ENCODE results near the gene CD68. TPM values are rescaled to one million over a fixed set of nuclear protein-coding genes. Genes with fewer than 3 reads are reported as not detected.

The CD68 gene
- total RNA-seq, 1 experiment from 2014 or later: 30.2 TPM

GRCh38 chr17:7552621-7553051 lies 26.8 kb upstream of the CD68 start:
- H4K20me1 ChIP-seq (ENCODE audit: low read length): no peaks in the 10 kb centered on the region
- H3K36me3 ChIP-seq (ENCODE audit: low read depth, low read length): no peaks in the 10 kb centered on the region
- CTCF ChIA-PET: no interaction called here
- no peak overlapping the region for H3K4me3 ChIP-seq (ENCODE audit: low read length)
- H3F3A ChIP-seq (ENCODE audit: low read length, unreplicated experiment): no peaks in the 10 kb centered on the region
- H2AFZ ChIP-seq (ENCODE audit: low read length): no peak overlapping the region
- no peak overlapping the region for H3K9ac ChIP-seq (ENCODE audit: low read length)
- peaks cover 9% of the 10 kb centered on the region; the same call in 1 of the 2 replicates for H3K4me1 ChIP-seq (ENCODE audit: insufficient read depth, low read length)
- intact Hi-C loops (cut with micrococcal nuclease): no loop called here
- POLR2A ChIA-PET (ENCODE audit: unreplicated experiment): no interaction called here
- H3K9me2 ChIP-seq (replicated peaks; ENCODE audit: low read length): no peaks in the 10 kb centered on the region
- TF ChIP-seq EZH2phosphoT487 (IDR thresholded peaks at IDR 0.05; ENCODE audit: borderline replicate concordance, low read length) (no peak), CTCF (conservative IDR thresholded peaks at IDR 0.05; ENCODE audit: low read depth, low read length) (no peak), EZH2 (IDR thresholded peaks at IDR 0.05; ENCODE audit: low read length, unreplicated experiment) (no peak)
- no peak overlapping the region for H3K4me2 ChIP-seq (ENCODE audit: low read length)
- no peaks in the 10 kb centered on the region for H3K27me3 ChIP-seq (ENCODE audit: low read length)
- H3K79me2 ChIP-seq (ENCODE audit: low read length): no peaks in the 10 kb centered on the region
- H3K27ac ChIP-seq (ENCODE audit: low read length): no peak overlapping the region
- no TSS peak for BruUV-seq (replicated peaks)
- no peaks in the 10 kb centered on the region for H3K9me3 ChIP-seq (ENCODE audit: low read length)
- DNase-seq (no peak), ATAC-seq (no peak)

- ATAC-seq (no peak), DNase-seq (no peak)
- H3K27ac ChIP-seq (ENCODE audit: low read length): no peak overlapping the region
- ChIA-PET POLR2A (ENCODE audit: unreplicated experiment) (no interaction called here), CTCF (no interaction called here)
- no peaks in the 10 kb centered on the region for H3K27me3 ChIP-seq (ENCODE audit: low read length)
- H3K9ac ChIP-seq (ENCODE audit: low read length): no peak overlapping the region
- no peaks in the 10 kb centered on the region for H3F3A ChIP-seq (ENCODE audit: low read length, unreplicated experiment)
- H3K9me3 ChIP-seq (ENCODE audit: low read length): no peaks in the 10 kb centered on the region
- no TSS peak for BruUV-seq (replicated peaks)
- no peak overlapping the region for H3K4me2 ChIP-seq (ENCODE audit: low read length)
- H3K4me1 ChIP-seq (ENCODE audit: insufficient read depth, low read length): peaks cover 13% of the 10 kb centered on the region
- TF ChIP-seq EZH2phosphoT487 (IDR thresholded peaks at IDR 0.05; ENCODE audit: borderline replicate concordance, low read length) (no peak), EZH2 (IDR thresholded peaks at IDR 0.05; ENCODE audit: low read length, unreplicated experiment) (no peak), CTCF (conservative IDR thresholded peaks at IDR 0.05; ENCODE audit: low read depth, low read length) (no peak)
- intact Hi-C loops (cut with micrococcal nuclease): no loop called here
- H3K9me2 ChIP-seq (replicated peaks; ENCODE audit: low read length): no peaks in the 10 kb centered on the region
- no peaks in the 10 kb centered on the region for H3K79me2 ChIP-seq (ENCODE audit: low read length)
- no peak overlapping the region for H2AFZ ChIP-seq (ENCODE audit: low read length)
- no peak overlapping the region for H3K4me3 ChIP-seq (ENCODE audit: low read length)
- H4K20me1 ChIP-seq (ENCODE audit: low read length): no peaks in the 10 kb centered on the region
- no peaks in the 10 kb centered on the region for H3K36me3 ChIP-seq (ENCODE audit: low read depth, low read length)
Measured at GRCh38 chr17:7553356-7553755, 26.1 kb upstream of the CD68 start.

- ChIA-PET POLR2A (ENCODE audit: unreplicated experiment) (no interaction called here), CTCF (no interaction called here)
- Histone ChIP-seq H3K4me3 (ENCODE audit: low read length) (no peak overlapping the region), H4K20me1 (ENCODE audit: low read length) (no peaks in the 10 kb centered on the region), H3K27ac (ENCODE audit: low read length) (no peak overlapping the region), H3K9me2 (replicated peaks; ENCODE audit: low read length) (no peaks in the 10 kb centered on the region), H3K27me3 (ENCODE audit: low read length) (no peaks in the 10 kb centered on the region), H2AFZ (ENCODE audit: low read length) (no peak overlapping the region), H3K36me3 (ENCODE audit: low read depth, low read length) (no peaks in the 10 kb centered on the region), H3K79me2 (ENCODE audit: low read length) (no peaks in the 10 kb centered on the region), H3F3A (ENCODE audit: low read length, unreplicated experiment) (no peaks in the 10 kb centered on the region), H3K4me2 (ENCODE audit: low read length) (no peak overlapping the region), H3K9me3 (ENCODE audit: low read length) (no peaks in the 10 kb centered on the region), H3K9ac (ENCODE audit: low read length) (no peak overlapping the region), H3K4me1 (ENCODE audit: insufficient read depth, low read length) (peaks cover 16% of the 10 kb centered on the region)
- no TSS peak for BruUV-seq (replicated peaks)
- DNase-seq (no peak), ATAC-seq (no peak)
- intact Hi-C loops (cut with micrococcal nuclease): no loop called here
- TF ChIP-seq CTCF (conservative IDR thresholded peaks at IDR 0.05; ENCODE audit: low read depth, low read length) (peak; percentile 20; the same call in 1 of the 2 replicates), EZH2phosphoT487 (IDR thresholded peaks at IDR 0.05; ENCODE audit: borderline replicate concordance, low read length) (no peak)
Measured at GRCh38 chr17:7555320-7555948, 24.0 kb upstream of the CD68 start.
